GM23248 (cell line): ENCODE measurements around the gene WFS1. TPM values are rescaled to one million over a fixed set of nuclear protein-coding genes. Genes with fewer than 3 reads are reported as not detected.

Experiments used
- DNase-seq: peaks from one replicate; pipeline ENCODE4 v3.0.0-alpha.2; 2015
- H2AFZ ChIP-seq: fragments of 200-600 bp; sonication (generic); 2 replicates; pipeline ENCODE4 v1.6.1; 2016; ENCODE audit warnings: antibody characterized with exemption
- H3F3A ChIP-seq: fragments of 200-600 bp; sonication (generic); 2 replicates; pipeline ENCODE4 v1.6.1; 2016; ENCODE audit warnings: mild to moderate bottlenecking, antibody characterized with exemption, mixed run types; ENCODE audit not compliant: insufficient read depth
- H3K27ac ChIP-seq: fragments of 200-600 bp; sonication (generic); 2 replicates; pipeline ENCODE4 v1.5.1; 2016; ENCODE audit warnings: mild to moderate bottlenecking
- H3K27me3 ChIP-seq: fragments of 200-600 bp; sonication (generic); replicated peaks from 2 replicates; pipeline ENCODE4 v1.6.1; 2016; ENCODE audit warnings: mild to moderate bottlenecking; ENCODE audit not compliant: insufficient read depth
- H3K36me3 ChIP-seq: fragments of 200-600 bp; sonication (generic); 2 replicates; pipeline ENCODE4 v1.6.1; 2016; ENCODE audit warnings: low read depth, mild to moderate bottlenecking
- H3K4me1 ChIP-seq: fragments of 200-600 bp; sonication (generic); 2 replicates; pipeline ENCODE4 v1.6.1; 2016; ENCODE audit warnings: mild to moderate bottlenecking; ENCODE audit not compliant: insufficient read depth
- H3K4me2 ChIP-seq: fragments of 200-600 bp; sonication (generic); one replicate; pipeline ENCODE4 v1.6.1; 2016; ENCODE audit warnings: mild to moderate bottlenecking; ENCODE audit not compliant: unreplicated experiment
- H3K4me3 ChIP-seq: fragments of 200-600 bp; sonication (generic); 2 replicates; pipeline ENCODE4 v1.5.1; 2016; ENCODE audit warnings: mild to moderate bottlenecking
- H3K79me2 ChIP-seq: fragments of 200-600 bp; sonication (generic); 2 replicates; pipeline ENCODE4 v1.6.1; 2016; ENCODE audit warnings: mild to moderate bottlenecking; ENCODE audit not compliant: insufficient read depth
- H3K9ac ChIP-seq: fragments of 200-600 bp; sonication (generic); 2 replicates; pipeline ENCODE4 v1.6.1; 2016; ENCODE audit warnings: mild to moderate bottlenecking
- H3K9me2 ChIP-seq: fragments of 200-600 bp; sonication (generic); 2 replicates; pipeline ENCODE4 v1.6.1; 2016; ENCODE audit warnings: mixed run types, mild to moderate bottlenecking, moderate library complexity; ENCODE audit not compliant: insufficient read depth
- H3K9me3 ChIP-seq: fragments of 200-600 bp; sonication (generic); one replicate; pipeline ENCODE4 v1.6.1; 2017; ENCODE audit warnings: low read depth
- H4K20me1 ChIP-seq: fragments of 200-600 bp; sonication (generic); 2 replicates; pipeline ENCODE4 v1.6.0; 2016; ENCODE audit not compliant: insufficient read depth
- EZH2 ChIP-seq: fragments of 200-600 bp; sonication (generic); IDR thresholded peaks from 2 replicates; pipeline ENCODE4 v1.6.1; 2018; ENCODE audit warnings: antibody characterized with exemption, mild to moderate bottlenecking; ENCODE audit not compliant: insufficient read depth, poor library complexity, severe bottlenecking
- EZH2phosphoT487 ChIP-seq: fragments of 200-600 bp; sonication (generic); IDR thresholded peaks from 2 replicates; pipeline ENCODE4 v1.6.1; 2018; ENCODE audit warnings: antibody characterized with exemption, moderate library complexity, mild to moderate bottlenecking, low read depth; ENCODE audit not compliant: insufficient read depth
- WGBS, 2 experiments: methylation state at CpG; one replicate each; pipeline ENCODE4 v1.1.6; 2015 to 2017; ENCODE audit warnings: low lambda C conversion rate in 2 of 2, low coverage in 1 of 2; ENCODE audit errors: missing lambda C conversion rate in 2 of 2; 5-methylcytosine and 5-hydroxymethylcytosine counted together
- in situ Hi-C: fragments of 300-500 bp; cut with MboI; formaldehyde crosslinking; loops from 2 replicates; pipeline ENCODE4 v1.15.0; 2020
- polyA plus RNA-seq: library from polyadenylated mRNA; unstranded; fragments of >200 nt; fragmentation: Nextera tagmentation; extraction: Ambion mirVana; gene quantifications from 2 replicates; pipeline ENCODE4 v1.2.1, GENCODE V29; 2016
- total RNA-seq: library from RNA; depleted of rRNA; stranded (reverse); fragments of >200 nt; shearing (Covaris generic); gene quantifications from 2 replicates; pipeline ENCODE4 v1.2.3, GENCODE V29; 2014

WFS1 gene
- total and polyA plus RNA-seq, 2 experiments from 2014 or later, result 24.2 to 24.4 TPM

DNA sequence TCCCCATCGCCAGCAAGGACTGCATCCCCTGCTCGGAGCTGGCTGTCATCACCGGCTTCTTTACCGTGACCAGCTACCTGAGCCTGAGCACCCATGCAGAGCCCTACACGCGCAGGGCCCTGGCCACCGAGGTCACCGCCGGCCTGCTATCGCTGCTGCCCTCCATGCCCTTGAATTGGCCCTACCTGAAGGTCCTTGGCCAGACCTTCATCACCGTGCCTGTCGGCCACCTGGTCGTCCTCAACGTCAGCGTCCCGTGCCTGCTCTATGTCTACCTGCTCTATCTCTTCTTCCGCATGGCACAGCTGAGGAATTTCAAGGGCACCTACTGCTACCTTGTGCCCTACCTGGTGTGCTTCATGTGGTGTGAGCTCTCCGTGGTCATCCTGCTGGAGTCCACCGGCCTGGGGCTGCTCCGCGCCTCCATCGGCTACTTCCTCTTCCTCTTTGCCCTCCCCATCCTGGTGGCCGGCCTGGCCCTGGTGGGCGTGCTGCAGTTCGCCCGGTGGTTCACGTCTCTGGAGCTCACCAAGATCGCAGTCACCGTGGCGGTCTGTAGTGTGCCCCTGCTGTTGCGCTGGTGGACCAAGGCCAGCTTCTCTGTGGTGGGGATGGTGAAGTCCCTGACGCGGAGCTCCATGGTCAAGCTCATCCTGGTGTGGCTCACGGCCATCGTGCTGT lies 31.5 kb downstream of the WFS1 start:
- TF ChIP-seq EZH2phosphoT487, result no peak
- H3K27ac ChIP-seq, result no peak overlapping the region
- no peak for DNase-seq
- H3K27me3 ChIP-seq, result 0 out of 2 replicates have a peak, but pooled peaks cover under 1% of the 10 kb centered on the region
- H3K36me3 ChIP-seq, result no peaks in the 10 kb centered on the region
- H3K9me3 ChIP-seq, result no peaks in the 10 kb centered on the region
- H3F3A ChIP-seq, result no peaks in the 10 kb centered on the region
- H3K4me3 ChIP-seq, result no peak overlapping the region
- 92 to 94% methylated on average over 34 to 35 of the region's 35 CpGs for WGBS, 2 experiments
- H3K4me1 ChIP-seq, result no peaks in the 10 kb centered on the region
- no peak overlapping the region for H3K4me2 ChIP-seq
- no peak overlapping the region for H2AFZ ChIP-seq
- no peaks in the 10 kb centered on the region for H3K9me2 ChIP-seq
- in situ Hi-C loops, result no loop called here
- no peaks in the 10 kb centered on the region for H4K20me1 ChIP-seq
- H3K79me2 ChIP-seq, result no peaks in the 10 kb centered on the region
- no peak overlapping the region for H3K9ac ChIP-seq

DNA sequence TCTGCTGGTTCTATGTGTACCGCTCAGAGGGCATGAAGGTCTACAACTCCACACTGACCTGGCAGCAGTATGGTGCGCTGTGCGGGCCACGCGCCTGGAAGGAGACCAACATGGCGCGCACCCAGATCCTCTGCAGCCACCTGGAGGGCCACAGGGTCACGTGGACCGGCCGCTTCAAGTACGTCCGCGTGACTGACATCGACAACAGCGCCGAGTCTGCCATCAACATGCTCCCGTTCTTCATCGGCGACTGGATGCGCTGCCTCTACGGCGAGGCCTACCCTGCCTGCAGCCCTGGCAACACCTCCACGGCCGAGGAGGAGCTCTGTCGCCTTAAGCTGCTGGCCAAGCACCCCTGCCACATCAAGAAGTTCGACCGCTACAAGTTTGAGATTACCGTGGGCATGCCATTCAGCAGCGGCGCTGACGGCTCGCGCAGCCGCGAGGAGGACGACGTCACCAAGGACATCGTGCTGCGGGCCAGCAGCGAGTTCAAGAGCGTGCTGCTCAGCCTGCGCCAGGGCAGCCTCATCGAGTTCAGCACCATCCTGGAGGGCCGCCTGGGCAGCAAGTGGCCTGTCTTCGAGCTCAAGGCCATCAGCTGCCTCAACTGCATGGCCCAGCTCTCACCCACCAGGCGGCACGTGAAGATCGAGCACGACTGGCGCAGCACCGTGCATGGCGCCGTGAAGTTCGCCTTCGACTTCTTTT lies 32.2 kb downstream of the WFS1 start:
- TF ChIP-seq EZH2phosphoT487 (no peak), EZH2 (no peak)
- H4K20me1 ChIP-seq, result no peaks in the 10 kb centered on the region
- H2AFZ ChIP-seq, result no peak overlapping the region
- no peak overlapping the region for H3K4me3 ChIP-seq
- in situ Hi-C loops, result no loop called here
- no peaks in the 10 kb centered on the region for H3K9me3 ChIP-seq
- H3K79me2 ChIP-seq, result no peaks in the 10 kb centered on the region
- no peak overlapping the region for H3K27ac ChIP-seq
- H3K27me3 ChIP-seq, result peaks cover 7% of the 10 kb centered on the region; the same call in 1 of the 2 replicates
- no peak for DNase-seq
- no peaks in the 10 kb centered on the region for H3K4me1 ChIP-seq
- no peaks in the 10 kb centered on the region for H3K9me2 ChIP-seq
- H3F3A ChIP-seq, result no peaks in the 10 kb centered on the region
- no peak overlapping the region for H3K4me2 ChIP-seq
- no peak overlapping the region for H3K9ac ChIP-seq
- WGBS, 2 experiments, result 94 to 95% methylated on average over 49 to 55 of the region's 55 CpGs
- H3K36me3 ChIP-seq, result no peaks in the 10 kb centered on the region

DNA sequence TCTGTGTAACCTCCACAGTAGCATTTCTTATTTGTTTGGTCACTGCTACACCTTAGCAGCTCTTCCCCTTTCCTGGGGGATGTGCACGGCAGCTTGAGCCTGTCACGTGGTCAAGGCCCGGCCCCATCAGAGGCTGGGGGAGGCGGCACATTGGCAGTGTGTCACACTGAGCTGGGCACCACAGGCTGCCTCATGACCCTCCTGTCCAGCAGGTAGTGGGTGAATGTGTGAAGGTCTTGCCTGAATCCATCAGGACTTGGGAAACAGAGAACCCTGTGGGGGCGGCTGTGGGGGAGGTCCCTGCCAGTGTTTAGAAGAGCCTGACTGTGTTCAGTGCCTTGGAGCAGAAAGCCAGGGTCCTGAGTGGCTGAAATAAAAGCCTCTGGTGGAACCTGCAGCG lies 33.2 kb downstream of the WFS1 start:
- no peaks in the 10 kb centered on the region for H4K20me1 ChIP-seq
- no peaks in the 10 kb centered on the region for H3K9me3 ChIP-seq
- H2AFZ ChIP-seq, result no peak overlapping the region
- H3K27me3 ChIP-seq, result peaks cover 17% of the 10 kb centered on the region
- DNase-seq, result no peak
- H3F3A ChIP-seq, result no peaks in the 10 kb centered on the region
- in situ Hi-C loops, result no loop called here
- H3K9me2 ChIP-seq, result no peaks in the 10 kb centered on the region
- no peaks in the 10 kb centered on the region for H3K36me3 ChIP-seq
- H3K4me3 ChIP-seq, result no peak overlapping the region
- TF ChIP-seq EZH2phosphoT487, result no peak
- no peak for TF ChIP-seq EZH2
- no peak overlapping the region for H3K27ac ChIP-seq
- H3K4me1 ChIP-seq, result no peaks in the 10 kb centered on the region
- no peak overlapping the region for H3K9ac ChIP-seq
- WGBS, 2 experiments, result 84 to 93% methylated on average over 6 of the region's 6 CpGs
- H3K4me2 ChIP-seq, result no peak overlapping the region
- H3K79me2 ChIP-seq, result no peaks in the 10 kb centered on the region

DNA sequence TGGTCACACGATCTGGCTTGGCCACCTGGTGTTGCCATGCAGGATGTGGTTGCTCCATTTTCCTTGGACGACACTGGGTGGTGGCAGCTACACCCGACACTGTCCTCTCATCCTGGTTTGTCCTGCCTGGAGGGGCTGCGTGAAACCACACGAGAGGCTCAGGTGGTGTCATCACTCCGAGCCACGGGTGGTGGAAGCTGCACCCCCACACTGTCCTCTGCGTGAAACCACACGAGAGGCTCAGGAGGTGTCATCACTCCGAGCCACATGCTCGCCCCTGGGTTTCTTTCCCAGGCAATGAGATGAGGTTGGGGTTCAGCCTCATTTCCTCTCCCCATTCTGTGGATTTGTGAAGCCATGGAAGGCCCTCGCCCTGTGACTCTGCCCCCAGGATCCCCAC lies 34.3 kb downstream of the WFS1 start:
- H3F3A ChIP-seq, result no peaks in the 10 kb centered on the region
- no peak for TF ChIP-seq EZH2phosphoT487
- TF ChIP-seq EZH2, result no peak
- in situ Hi-C loops, result no loop called here

More for the DNA sequence above, 34.3 kb downstream of the WFS1 start:
- WGBS, 2 experiments, result 90 to 97% methylated on average over 12 of the region's 12 CpGs
- no peak overlapping the region for H3K9ac ChIP-seq
- no peaks in the 10 kb centered on the region for H4K20me1 ChIP-seq
- H3K27ac ChIP-seq, result no peak overlapping the region
- no peaks in the 10 kb centered on the region for H3K9me2 ChIP-seq
- H3K4me3 ChIP-seq, result no peak overlapping the region
- no peak overlapping the region for H2AFZ ChIP-seq
- H3K27me3 ChIP-seq, result peaks cover 27% of the 10 kb centered on the region
- H3K36me3 ChIP-seq, result no peaks in the 10 kb centered on the region
- no peaks in the 10 kb centered on the region for H3K9me3 ChIP-seq
- H3K4me2 ChIP-seq, result no peak overlapping the region
- H3K4me1 ChIP-seq, result no peaks in the 10 kb centered on the region
- no peaks in the 10 kb centered on the region for H3K79me2 ChIP-seq
- no peak for DNase-seq
